Ectodermal cell (in vitro differentiated cells): ENCODE data around the gene ADPRHL1.
"Not testable (repeated sequence)": the region's sequence is repeated elsewhere in the genome, so short reads cannot be mapped to it uniquely, and the experiment has no call there.

Source experiments
- H3K27ac ChIP-seq: 2 replicates; pipeline ENCODE4 v1.7.0; 2013; ENCODE audit warnings: mild to moderate bottlenecking, low read depth, low read length; ENCODE audit not compliant: insufficient read depth, poor library complexity, severe bottlenecking
- H3K27me3 ChIP-seq: 2 replicates; pipeline ENCODE4 v1.7.0; 2013; ENCODE audit warnings: mild to moderate bottlenecking, low read length; ENCODE audit not compliant: insufficient read depth, control insufficient read depth, poor library complexity, severe bottlenecking
- H3K36me3 ChIP-seq: one replicate; pipeline ENCODE4 v1.7.0; 2013; ENCODE audit warnings: low read length; ENCODE audit not compliant: control insufficient read depth, insufficient read depth
- H3K4me1 ChIP-seq: one replicate; pipeline ENCODE4 v1.7.0; 2013; ENCODE audit warnings: low read length; ENCODE audit not compliant: control insufficient read depth, insufficient read depth
- H3K4me3 ChIP-seq: 2 replicates; pipeline ENCODE4 v1.7.0; 2013; ENCODE audit warnings: low read depth, low read length, control low read depth; ENCODE audit not compliant: insufficient read depth
- H3K9me3 ChIP-seq: 2 replicates; pipeline ENCODE4 v1.7.0; 2013; ENCODE audit warnings: mild to moderate bottlenecking, low read length, moderate library complexity; ENCODE audit not compliant: control insufficient read depth
- WGBS, 2 experiments: methylation state at CpG; one replicate each; pipeline ENCODE4 v1.1.7; 2013; ENCODE audit warnings: missing lambda C conversion rate in 2 of 2; 5-methylcytosine and 5-hydroxymethylcytosine counted together

The ADPRHL1 gene

DNA sequence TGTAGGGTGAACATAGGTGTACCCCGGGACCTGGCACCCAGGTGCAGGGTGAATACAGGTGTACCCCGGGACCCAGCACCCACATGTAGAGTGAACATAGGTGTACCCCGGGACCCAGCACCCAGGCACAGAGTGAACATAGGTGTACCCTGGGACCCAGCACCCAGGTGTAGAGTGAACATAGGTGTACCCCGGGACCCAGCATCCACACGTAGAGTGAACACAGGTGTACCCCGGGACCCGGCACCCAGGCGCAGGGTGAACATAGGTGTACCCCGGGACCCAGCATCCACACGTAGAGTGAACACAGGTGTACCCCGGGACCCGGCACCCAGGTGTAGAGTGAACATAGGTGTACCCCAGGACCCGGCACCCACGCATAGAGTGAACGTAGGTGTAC lies 17.4 kb downstream of the ADPRHL1 start:
- H3K36me3 ChIP-seq, H3K4me1 ChIP-seq, H3K9me3 ChIP-seq, H3K4me3 ChIP-seq, H3K27me3 ChIP-seq, H3K27ac ChIP-seq: not testable (repeated sequence)
- 95 to 97% methylated on average over 15 of the region's 15 CpGs for WGBS, 2 experiments

DNA sequence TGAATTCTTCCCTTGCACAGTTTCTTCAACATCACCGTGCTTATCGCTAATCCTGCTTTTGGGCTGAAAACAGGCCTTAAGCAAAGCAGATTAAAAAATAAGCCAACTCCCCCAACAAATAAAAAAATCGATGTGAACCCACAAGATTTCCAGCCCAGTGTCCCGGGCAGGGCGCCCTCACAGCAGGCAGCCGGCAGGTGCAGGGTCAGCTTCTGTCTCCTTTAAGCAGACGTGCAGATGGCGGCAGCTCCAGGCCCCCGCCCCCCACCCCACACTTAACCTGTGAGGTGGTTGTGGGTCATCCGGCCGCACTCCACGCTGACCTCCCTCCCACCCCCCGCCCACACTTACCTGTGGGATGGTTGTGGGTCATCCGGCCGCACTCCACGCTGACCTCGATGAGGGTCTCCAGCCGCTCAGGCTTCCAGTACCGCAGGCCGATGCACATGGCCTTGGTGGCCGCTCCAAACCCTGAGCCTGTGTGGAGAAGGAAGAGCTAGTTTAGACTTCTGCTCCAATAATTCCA lies 19.8 kb downstream of the ADPRHL1 start:
- Histone ChIP-seq H3K4me1 (no peaks in the 10 kb centered on the region), H3K27me3 (no peaks in the 10 kb centered on the region), H3K4me3 (no peak overlapping the region), H3K9me3 (no peaks in the 10 kb centered on the region), H3K36me3 (no peaks in the 10 kb centered on the region), H3K27ac (no peak overlapping the region)
- WGBS, 2 experiments, result 94 to 95% methylated on average over 19 to 21 of the region's 21 CpGs

DNA sequence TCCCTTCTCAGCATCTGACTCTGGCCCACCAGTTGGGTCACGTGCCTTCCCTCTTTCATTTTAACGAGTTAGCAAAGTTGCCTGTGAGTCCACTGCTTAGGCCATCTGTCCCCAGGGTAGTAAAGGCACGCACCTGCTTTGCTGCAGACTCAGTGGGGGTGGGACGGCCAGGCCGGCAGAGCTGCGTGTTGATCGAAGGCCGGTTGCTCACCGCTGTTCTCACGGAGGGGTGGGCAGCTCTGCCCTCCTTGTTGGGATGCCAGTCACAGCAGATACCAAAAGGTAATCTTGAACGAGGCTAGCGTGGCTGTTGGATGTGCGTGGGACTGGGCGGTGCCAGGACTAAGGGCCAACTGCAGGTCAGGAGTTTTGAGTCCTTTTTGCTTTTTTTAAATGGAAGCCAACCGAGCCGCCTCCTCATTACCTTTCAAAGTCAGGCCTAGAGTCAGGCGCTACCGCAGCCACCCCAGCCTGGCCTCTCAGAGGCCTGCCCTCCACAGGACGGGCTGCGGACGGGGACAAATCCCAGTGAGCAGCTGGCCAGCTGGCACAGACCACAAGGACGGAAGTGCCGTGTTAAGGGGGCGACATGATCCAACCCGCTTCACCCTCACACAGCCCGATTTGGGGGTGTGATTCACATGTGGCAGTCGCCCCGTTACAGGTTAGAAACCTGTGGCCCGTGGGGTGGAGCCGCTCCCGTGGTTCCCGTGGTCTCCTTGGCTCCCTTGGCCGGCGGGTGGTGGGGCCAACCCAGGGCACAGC lies 20.6 kb downstream of the ADPRHL1 start:
- 89 to 90% methylated on average over 34 of the region's 34 CpGs for WGBS, 2 experiments
- Histone ChIP-seq H3K4me1 (no peaks in the 10 kb centered on the region), H3K27ac (no peak overlapping the region), H3K36me3 (no peaks in the 10 kb centered on the region), H3K4me3 (no peak overlapping the region), H3K9me3 (no peaks in the 10 kb centered on the region), H3K27me3 (no peaks in the 10 kb centered on the region)

DNA sequence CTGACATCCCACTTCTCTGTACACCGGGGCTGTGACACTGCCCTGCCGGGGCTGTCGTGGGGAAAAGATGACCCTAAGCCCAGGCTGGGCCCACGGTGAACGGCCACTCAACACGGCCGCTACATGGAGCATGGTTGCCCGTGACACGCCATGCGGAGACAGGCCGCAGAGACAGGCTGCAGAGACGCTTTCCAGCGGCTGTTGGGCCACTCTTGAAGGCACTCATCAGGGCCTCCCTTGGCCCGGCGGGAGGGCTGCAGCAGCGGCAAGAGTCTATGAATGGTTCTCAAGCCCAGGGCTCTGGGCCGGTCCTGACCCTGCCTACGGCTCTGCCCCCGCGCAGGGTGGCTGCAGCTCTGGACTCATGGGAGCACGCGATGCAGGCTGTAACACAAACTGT lies 22.1 kb downstream of the ADPRHL1 start:
- no peaks in the 10 kb centered on the region for H3K9me3 ChIP-seq
- no peak overlapping the region for H3K27ac ChIP-seq
- 83 to 86% methylated on average over 22 of the region's 22 CpGs for WGBS, 2 experiments
- H3K4me1 ChIP-seq, result no peaks in the 10 kb centered on the region
- no peaks in the 10 kb centered on the region for H3K36me3 ChIP-seq
- no peaks in the 10 kb centered on the region for H3K27me3 ChIP-seq
- H3K4me3 ChIP-seq, result no peak overlapping the region

DNA sequence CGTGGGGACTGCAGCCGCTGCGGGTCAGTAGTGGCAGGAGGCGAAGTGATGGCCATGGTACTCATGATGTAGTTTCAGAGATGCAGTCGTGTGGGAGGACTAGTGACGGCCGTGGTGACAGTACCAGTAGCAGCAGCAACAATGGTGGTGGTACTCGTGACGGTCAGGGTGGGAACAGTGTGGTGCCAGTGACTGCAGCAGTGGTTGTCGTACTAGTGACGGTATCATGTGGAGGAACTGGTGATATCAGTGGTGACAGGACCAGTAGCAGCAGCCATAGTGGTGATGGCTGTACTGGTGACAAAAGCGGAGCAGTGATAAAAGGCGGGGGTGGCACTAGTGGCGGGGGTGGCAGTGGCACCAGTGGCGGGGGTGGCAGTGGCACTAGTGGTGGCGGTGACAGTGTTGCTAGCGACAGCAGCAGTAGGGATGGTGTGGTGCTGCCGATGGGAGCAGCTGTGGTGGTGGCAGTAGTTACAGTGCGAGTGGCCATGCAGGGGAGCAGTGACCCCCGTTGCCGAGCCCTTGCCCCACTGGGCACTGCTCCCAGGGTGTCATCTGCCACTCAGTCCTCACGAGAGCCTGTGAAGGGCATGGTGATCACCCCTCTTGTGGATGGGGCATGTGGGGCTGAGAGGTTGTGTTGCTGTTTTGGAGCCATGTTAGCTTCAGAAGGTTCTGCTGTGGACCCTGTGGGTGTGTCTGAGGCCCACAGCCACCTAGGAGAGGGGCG lies 22.7 kb downstream of the ADPRHL1 start:
- no peak overlapping the region for H3K4me3 ChIP-seq
- H3K9me3 ChIP-seq, result no peaks in the 10 kb centered on the region
- 93 to 95% methylated on average over 23 of the region's 23 CpGs for WGBS, 2 experiments
- no peaks in the 10 kb centered on the region for H3K4me1 ChIP-seq
- no peaks in the 10 kb centered on the region for H3K27me3 ChIP-seq
- H3K27ac ChIP-seq, result no peak overlapping the region
- H3K36me3 ChIP-seq, result no peaks in the 10 kb centered on the region

DNA sequence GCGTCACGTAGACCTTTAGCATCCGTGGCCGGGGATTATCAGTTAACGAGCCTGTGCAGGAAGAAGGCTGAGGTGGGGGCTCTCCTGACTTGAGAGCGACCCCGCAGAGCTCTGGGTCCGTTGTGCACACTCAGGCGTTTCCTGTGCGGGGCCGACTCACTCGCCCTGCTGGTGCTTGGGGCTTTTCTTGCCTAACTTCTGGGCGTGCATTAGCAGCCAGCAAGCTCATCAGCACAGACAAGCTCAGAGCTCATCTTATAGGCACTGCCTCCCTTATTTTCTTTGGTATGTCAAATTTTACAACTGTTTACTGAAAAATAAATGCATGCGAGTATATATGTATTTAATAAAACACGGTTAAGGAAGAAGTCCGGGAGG lies 23.7 kb downstream of the ADPRHL1 start:
- Histone ChIP-seq H3K4me3 (no peak overlapping the region), H3K9me3 (no peaks in the 10 kb centered on the region), H3K27ac (no peak overlapping the region), H3K36me3 (no peaks in the 10 kb centered on the region), H3K27me3 (no peaks in the 10 kb centered on the region), H3K4me1 (no peaks in the 10 kb centered on the region)
- 95% methylated on average over 16 of the region's 16 CpGs for WGBS, 2 experiments

DNA sequence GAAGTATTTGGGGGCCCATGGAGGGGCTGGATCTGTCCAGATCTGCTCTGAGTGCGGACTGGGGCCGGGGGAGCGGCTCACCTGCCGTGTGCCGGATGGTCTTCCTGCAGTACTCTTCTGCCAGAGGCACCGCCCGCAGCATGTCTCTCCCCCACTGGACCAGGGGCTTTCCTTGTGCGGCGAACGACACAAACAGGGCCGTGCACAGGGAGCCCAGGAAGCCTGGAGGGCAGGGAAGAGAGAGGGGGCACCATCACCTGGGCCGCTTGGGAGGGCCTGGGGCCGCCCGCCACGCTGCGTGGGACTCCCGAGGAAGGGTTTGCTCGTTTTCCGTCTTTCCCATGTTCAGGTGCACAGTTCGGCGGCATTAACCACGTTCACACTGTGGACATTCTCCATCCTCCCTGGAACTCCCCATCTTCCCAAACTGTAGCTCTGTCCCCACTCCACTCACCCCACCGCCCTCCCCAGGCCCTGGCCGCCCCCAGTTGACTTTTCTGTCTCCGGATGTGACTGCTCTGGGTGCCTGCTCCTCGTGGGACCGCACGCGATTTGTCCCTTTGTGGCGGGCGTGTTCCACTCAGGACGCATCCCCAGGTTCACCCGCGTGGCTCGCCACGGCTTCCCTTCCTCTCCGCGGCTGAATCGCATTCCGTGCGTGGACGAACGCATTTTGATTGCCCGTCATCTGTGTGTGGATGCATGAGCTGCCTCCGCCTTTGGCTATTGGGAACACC lies 24.2 kb downstream of the ADPRHL1 start:
- Histone ChIP-seq H3K9me3 (no peaks in the 10 kb centered on the region), H3K27ac (no peak overlapping the region), H3K36me3 (no peaks in the 10 kb centered on the region), H3K4me3 (no peak overlapping the region), H3K4me1 (no peaks in the 10 kb centered on the region), H3K27me3 (no peaks in the 10 kb centered on the region)
- WGBS, 2 experiments, result 94% methylated on average over 45 of the region's 45 CpGs

DNA sequence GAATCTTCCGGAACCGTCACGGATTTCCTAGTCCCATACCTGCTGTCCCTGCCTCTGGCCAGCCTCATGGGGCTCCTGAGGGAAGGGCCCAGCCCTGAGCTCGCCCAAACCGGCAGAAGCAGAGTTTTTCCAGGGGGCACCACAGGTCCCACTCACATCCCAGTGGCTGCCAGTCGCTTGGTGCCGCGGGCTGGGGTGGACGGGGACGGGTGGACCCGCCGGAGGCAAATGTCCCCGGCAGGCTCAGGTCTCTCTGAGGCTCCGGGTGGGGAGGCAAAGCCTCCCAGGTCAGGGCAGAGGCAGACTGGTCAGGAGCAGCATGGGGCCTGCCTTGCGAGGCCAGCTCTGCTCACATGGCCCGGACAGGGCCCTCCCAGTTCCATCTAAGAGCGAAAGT lies 24.8 kb downstream of the ADPRHL1 start:
- H3K27me3 ChIP-seq, result no peaks in the 10 kb centered on the region
- no peaks in the 10 kb centered on the region for H3K36me3 ChIP-seq
- no peaks in the 10 kb centered on the region for H3K9me3 ChIP-seq
- H3K4me1 ChIP-seq, result no peaks in the 10 kb centered on the region
- WGBS, 2 experiments, result 91 to 93% methylated on average over 17 of the region's 17 CpGs
- H3K27ac ChIP-seq, result no peak overlapping the region
- H3K4me3 ChIP-seq, result no peak overlapping the region

DNA sequence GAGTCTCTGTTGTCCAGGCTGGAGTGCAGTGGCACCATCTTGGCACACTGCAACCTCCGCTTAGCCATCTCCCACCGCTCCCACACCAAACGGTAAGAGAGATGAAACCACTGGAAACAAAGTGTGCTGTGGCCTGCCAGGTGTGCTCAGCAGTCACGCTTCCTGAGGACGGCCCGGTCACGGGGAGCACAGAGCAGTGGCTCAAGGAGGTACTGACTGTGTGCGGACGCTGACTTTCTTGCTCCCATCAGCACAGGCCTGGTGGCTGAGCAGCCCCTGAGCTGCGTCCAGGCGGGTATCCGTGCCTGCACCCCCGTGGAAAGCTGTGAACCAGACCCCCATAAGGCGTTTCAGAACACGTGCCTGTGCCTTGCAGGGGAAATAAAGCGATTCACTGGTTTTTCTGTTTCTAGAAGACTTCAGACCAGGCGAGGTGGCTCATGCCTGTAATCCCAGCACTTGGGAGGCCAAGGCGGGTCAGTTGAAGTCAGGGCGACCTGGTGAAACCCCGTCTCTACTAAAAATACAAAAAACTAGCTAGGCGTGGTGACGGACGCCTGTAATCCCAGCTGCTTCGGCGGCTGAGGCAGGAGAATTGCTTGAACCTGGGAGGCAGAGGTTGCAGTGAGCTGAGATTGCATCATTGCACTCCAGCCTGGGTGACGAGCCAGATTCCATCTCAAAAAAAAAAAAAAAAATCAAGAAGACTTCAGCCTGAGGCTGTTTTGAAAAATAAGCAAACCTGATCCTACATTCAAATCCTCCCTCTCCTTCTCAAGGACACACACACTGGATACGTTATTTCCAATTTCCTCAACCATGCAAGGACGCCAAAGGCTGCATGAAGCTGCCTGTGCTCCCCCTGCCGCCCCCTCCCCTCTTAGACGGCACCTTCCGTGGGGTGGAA lies 25.5 kb downstream of the ADPRHL1 start:
- no peak overlapping the region for H3K4me3 ChIP-seq
- no peaks in the 10 kb centered on the region for H3K4me1 ChIP-seq
- no peak overlapping the region for H3K27ac ChIP-seq
- no peaks in the 10 kb centered on the region for H3K27me3 ChIP-seq
- H3K9me3 ChIP-seq, result no peaks in the 10 kb centered on the region
- WGBS, 2 experiments, result 91 to 92% methylated on average over 31 of the region's 31 CpGs
- no peaks in the 10 kb centered on the region for H3K36me3 ChIP-seq
